ENCODE measurements around the gene CNIH1. TPM values are rescaled to one million over a fixed set of nuclear protein-coding genes. Genes with fewer than 3 reads are reported as not detected.

The CNIH1 gene
- polyA plus RNA-seq, 1 of the 3 experiments (the other 2 are of a cell fraction): 145 TPM

GRCh38 chr14:54487771-54488170, 46.6 kb upstream of the CNIH1 start:
- H3K36me3 ChIP-seq (replicated peaks in 1 of 2; ENCODE audit: control insufficient read depth in 1 of 2, insufficient read depth in 2 of 2, low read length in 1 of 2): peaks cover 10 to 19% of the 10 kb centered on the region in 2 experiments
- H3K9me3 ChIP-seq: no peaks in the 10 kb centered on the region
- peak overlapping the region; percentile 97 for H3K9ac ChIP-seq
- POLR2A ChIA-PET: interaction anchor here (0.8 kb wide), 1 partner anchor 91 kb away, joined by 4 read pairs; the partner anchor contains the start of gene CDKN3
- H3K9me2 ChIP-seq: no peaks in the 10 kb centered on the region
- peak overlapping the region; percentile 96 for H3K4me2 ChIP-seq
- H3K27me3 ChIP-seq (ENCODE audit: insufficient read depth): no peaks in the 10 kb centered on the region
- H3K4me1 ChIP-seq (ENCODE audit: control insufficient read depth in 1 of 2, insufficient read depth in 2 of 2, low read depth in 1 of 2, low read length in 1 of 2): peaks cover 5 to 25% of the 10 kb centered on the region in 2 experiments; a peak in 3 of 4 replicates
- DNase-seq: peak; percentile 63
- H3F3A ChIP-seq (replicated peaks; ENCODE audit: insufficient read depth): peaks cover 15% of the 10 kb centered on the region
- WGBS (ENCODE audit: low lambda C conversion rate): 8% methylated on average over 4 of the region's 4 CpGs
- peaks cover 60% of the 10 kb centered on the region for H3K79me2 ChIP-seq (ENCODE audit: insufficient read depth)
- CTCF ChIA-PET: interaction anchor here (0.6 to 2.2 kb wide), 11 partner anchors 8 to 121 kb away, joined by 3 to 7 read pairs (median 4); partner anchors contain the start of gene CGRRF1
- peaks cover 21% of the 10 kb centered on the region; the same call in 1 of the 2 replicates for H4K20me1 ChIP-seq (ENCODE audit: insufficient read depth)
- peak overlapping the region; percentile 66; the same call in 1 of the 2 replicates for H2AFZ ChIP-seq (ENCODE audit: low read depth)
- TF ChIP-seq FOXJ3 (CRISPR knock-in tag; IDR thresholded peaks at IDR 0.05): no peak
- TF ChIP-seq NRF1 (IDR thresholded peaks at IDR 0.05; ENCODE audit: low read depth, low read length): no peak
- TF ChIP-seq CTCF (IDR thresholded peaks at IDR 0.05): no peak
- TF ChIP-seq ZBTB33 (IDR thresholded peaks at IDR 0.05; ENCODE audit: borderline replicate concordance, low read depth): no peak
- TF ChIP-seq USF1 (IDR thresholded peaks at IDR 0.05; ENCODE audit: borderline replicate concordance, low read depth): no peak
- no peak for TF ChIP-seq USF2 (IDR thresholded peaks at IDR 0.05; ENCODE audit: borderline replicate concordance, low read depth, low read length)
- TF ChIP-seq RXRA (IDR thresholded peaks at IDR 0.05; ENCODE audit: borderline replicate concordance, low read depth): no peak
- no peak for TF ChIP-seq TCF12 (IDR thresholded peaks at IDR 0.05)
- no peak for TF ChIP-seq NFIC (IDR thresholded peaks at IDR 0.05; ENCODE audit: borderline replicate concordance)
- no peak for TF ChIP-seq SIN3A (IDR thresholded peaks at IDR 0.05; ENCODE audit: borderline replicate concordance, low read depth, low read length)
- peak overlapping the region; percentile 88 to 95 for H3K27ac ChIP-seq (ENCODE audit: low read depth in 2 of 2, low read length in 1 of 2)
- peak overlapping the region; percentile 86 to 93 for H3K4me3 ChIP-seq (ENCODE audit: low read depth in 2 of 2, low read length in 1 of 2)
